Measurements from ENCODE around the gene PRKN.

DNA sequence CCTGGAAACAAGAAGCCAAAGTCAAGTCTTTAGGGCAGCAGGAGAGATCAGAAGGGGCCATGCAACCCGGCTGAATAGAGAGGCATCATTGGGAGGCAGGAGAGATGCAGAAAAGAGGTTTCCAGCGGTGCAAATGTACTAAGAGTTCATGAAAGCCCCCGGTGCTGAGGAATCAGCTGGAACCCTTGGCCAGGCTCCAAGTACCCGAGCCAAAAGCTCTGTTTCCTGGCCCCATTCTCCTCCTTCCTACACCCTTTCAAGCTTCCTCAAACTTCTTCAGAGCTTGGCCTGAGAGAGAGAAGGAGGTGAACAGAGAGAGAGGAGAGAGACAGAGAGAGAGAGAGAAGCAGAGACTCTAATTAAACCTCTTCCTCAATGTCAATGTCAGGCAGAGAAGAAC lies 433.5 kb downstream of the PRKN start:
- no peak for TF ChIP-seq POLR2A (IDR thresholded peaks at IDR 0.05)
- TF ChIP-seq, protein P1, sequence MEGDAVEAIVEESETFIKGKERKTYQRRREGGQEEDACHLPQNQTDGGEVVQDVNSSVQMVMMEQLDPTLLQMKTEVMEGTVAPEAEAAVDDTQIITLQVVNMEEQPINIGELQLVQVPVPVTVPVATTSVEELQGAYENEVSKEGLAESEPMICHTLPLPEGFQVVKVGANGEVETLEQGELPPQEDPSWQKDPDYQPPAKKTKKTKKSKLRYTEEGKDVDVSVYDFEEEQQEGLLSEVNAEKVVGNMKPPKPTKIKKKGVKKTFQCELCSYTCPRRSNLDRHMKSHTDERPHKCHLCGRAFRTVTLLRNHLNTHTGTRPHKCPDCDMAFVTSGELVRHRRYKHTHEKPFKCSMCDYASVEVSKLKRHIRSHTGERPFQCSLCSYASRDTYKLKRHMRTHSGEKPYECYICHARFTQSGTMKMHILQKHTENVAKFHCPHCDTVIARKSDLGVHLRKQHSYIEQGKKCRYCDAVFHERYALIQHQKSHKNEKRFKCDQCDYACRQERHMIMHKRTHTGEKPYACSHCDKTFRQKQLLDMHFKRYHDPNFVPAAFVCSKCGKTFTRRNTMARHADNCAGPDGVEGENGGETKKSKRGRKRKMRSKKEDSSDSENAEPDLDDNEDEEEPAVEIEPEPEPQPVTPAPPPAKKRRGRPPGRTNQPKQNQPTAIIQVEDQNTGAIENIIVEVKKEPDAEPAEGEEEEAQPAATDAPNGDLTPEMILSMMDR (IDR thresholded peaks at IDR 0.05), result no peak

Data from tibial nerve (tissue), 3 donors.